Osteoblast (primary cell): ENCODE results near the gene SEZ6. TPM values are rescaled to one million over a fixed set of nuclear protein-coding genes. Genes with fewer than 3 reads are reported as not detected.
A peak's percentile ranks its signal among the peaks of the same experiment; 100 is the strongest.

ENCODE experiments used
- DNase-seq: peaks from one replicate; pipeline ENCODE4 v3.0.0; 2011; ENCODE audit warnings: low spot score, mixed read lengths; ENCODE audit not compliant: insufficient read length; ENCODE audit errors: missing footprints
- H2AFZ ChIP-seq: 2 replicates; pipeline ENCODE4 v1.6.0; 2011; ENCODE audit warnings: mild to moderate bottlenecking, low read length
- H3K27ac ChIP-seq: 2 replicates; pipeline ENCODE4 v1.5.1; 2011; ENCODE audit warnings: mild to moderate bottlenecking, low read depth, low read length, moderate library complexity
- H3K27me3 ChIP-seq: 2 replicates; pipeline ENCODE4 v1.6.0; 2012; ENCODE audit warnings: mild to moderate bottlenecking, control low read depth, inconsistent platforms, low read length, moderate library complexity; ENCODE audit not compliant: insufficient read depth
- H3K36me3 ChIP-seq: 2 replicates; pipeline ENCODE4 v1.5.1; 2011; ENCODE audit warnings: mild to moderate bottlenecking, low read length, control low read depth, moderate library complexity; ENCODE audit not compliant: insufficient read depth
- H3K4me1 ChIP-seq: 2 replicates; pipeline ENCODE4 v1.5.1; 2011; ENCODE audit warnings: mild to moderate bottlenecking, low read length, control low read depth, moderate library complexity; ENCODE audit not compliant: insufficient read depth
- H3K4me2 ChIP-seq: 2 replicates; pipeline ENCODE4 v1.6.0; 2011; ENCODE audit warnings: mild to moderate bottlenecking, low read length; ENCODE audit not compliant: insufficient read depth
- H3K4me3 ChIP-seq: fragments of 200-600 bp; sonication (generic); 3 replicates; pipeline ENCODE4 v1.5.1; 2012; ENCODE audit warnings: mild to moderate bottlenecking, low read length, inconsistent platforms; ENCODE audit not compliant: insufficient read depth
- H3K79me2 ChIP-seq: 2 replicates; pipeline ENCODE4 v1.6.0; 2012; ENCODE audit warnings: mild to moderate bottlenecking, low read length, control low read depth, inconsistent platforms; ENCODE audit not compliant: insufficient read depth
- H3K9me3 ChIP-seq: 2 replicates; pipeline ENCODE4 v1.5.1; 2011; ENCODE audit warnings: low read depth, low read length, control low read depth
- H4K20me1 ChIP-seq: 2 replicates; pipeline ENCODE4 v1.6.0; 2012; ENCODE audit warnings: mild to moderate bottlenecking, low read length, control low read depth; ENCODE audit not compliant: insufficient read depth
- total RNA-seq: library from RNA; depleted of rRNA; stranded (reverse); fragments of >200 nt; gene quantifications from 2 replicates; pipeline ENCODE4 v1.2.3, GENCODE V29; 2012
- TF ChIP-seq, protein P1 (sequence below): IDR thresholded peaks from 2 replicates; pipeline ENCODE4 v1.5.1; 2011; ENCODE audit warnings: mild to moderate bottlenecking, low read depth, low read length, moderate library complexity; ENCODE audit errors: extremely low read depth

The SEZ6 gene
- total RNA-seq, 1 donor, result not detected

DNA sequence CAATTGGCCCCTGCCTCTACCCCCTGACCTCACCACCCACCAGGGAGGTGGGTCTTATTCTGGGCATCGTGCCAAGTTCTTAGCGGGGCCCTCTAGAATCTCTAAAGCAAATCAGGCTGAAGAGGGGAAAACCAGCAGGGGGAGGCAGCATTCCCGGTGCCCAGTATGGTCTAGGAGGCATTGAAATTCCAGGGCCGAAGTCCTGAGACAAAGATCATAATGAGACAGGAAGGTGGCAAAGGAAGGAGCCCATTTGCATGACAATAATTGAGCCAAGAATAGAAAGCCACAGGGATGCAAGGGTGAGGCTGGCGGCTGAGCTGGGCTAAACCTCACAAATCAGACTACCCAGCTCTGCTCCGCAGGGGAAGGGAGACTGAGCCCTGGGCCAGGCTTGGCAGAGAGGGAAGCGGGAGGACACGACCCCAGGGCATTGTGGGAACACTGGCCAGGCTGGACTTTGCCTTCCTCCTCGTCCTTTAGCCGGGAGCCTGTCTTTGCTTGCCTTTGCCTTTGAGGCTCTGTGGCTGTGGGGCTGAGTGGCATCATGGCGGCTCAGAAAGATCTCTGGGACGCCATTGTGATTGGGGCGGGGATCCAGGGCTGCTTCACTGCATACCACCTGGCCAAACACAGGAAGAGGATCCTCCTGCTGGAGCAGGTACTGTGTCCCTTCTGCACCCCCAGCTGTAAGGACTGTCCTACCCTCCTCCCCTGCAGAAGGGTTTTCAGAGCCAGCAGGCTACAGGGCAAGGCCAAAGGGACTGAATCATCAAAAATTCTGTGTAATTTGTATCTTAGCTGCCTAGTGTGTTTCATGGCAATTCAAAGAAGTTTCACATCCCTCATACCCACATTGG lies 37.1 kb upstream of the SEZ6 start, which contains the start of gene PIPOX:
Gene PIPOX (plus strand): TSS at position 463 of the 860 bp plus-strand sequence. CDS start 85 bp downstream, at position 548.
- TF ChIP-seq, protein P1, sequence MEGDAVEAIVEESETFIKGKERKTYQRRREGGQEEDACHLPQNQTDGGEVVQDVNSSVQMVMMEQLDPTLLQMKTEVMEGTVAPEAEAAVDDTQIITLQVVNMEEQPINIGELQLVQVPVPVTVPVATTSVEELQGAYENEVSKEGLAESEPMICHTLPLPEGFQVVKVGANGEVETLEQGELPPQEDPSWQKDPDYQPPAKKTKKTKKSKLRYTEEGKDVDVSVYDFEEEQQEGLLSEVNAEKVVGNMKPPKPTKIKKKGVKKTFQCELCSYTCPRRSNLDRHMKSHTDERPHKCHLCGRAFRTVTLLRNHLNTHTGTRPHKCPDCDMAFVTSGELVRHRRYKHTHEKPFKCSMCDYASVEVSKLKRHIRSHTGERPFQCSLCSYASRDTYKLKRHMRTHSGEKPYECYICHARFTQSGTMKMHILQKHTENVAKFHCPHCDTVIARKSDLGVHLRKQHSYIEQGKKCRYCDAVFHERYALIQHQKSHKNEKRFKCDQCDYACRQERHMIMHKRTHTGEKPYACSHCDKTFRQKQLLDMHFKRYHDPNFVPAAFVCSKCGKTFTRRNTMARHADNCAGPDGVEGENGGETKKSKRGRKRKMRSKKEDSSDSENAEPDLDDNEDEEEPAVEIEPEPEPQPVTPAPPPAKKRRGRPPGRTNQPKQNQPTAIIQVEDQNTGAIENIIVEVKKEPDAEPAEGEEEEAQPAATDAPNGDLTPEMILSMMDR, result peak; percentile 23
- Histone ChIP-seq H3K4me1 (peaks cover 30% of the 10 kb centered on the region), H3K27ac (no peak within 1 kb of the TSS), H2AFZ (peak within 1 kb of the TSS; percentile 82), H3K9me3 (no peaks in the 10 kb centered on the region), H4K20me1 (no peaks in the 10 kb centered on the region), H3K4me2 (peak within 1 kb of the TSS; percentile 72), H3K36me3 (no peaks in the 10 kb centered on the region), H3K4me3 (peak within 1 kb of the TSS; percentile 50), H3K79me2 (no peaks in the 10 kb centered on the region), H3K27me3 (peaks cover 14% of the 10 kb centered on the region)
- no peak for DNase-seq

GRCh38 chr17:29042026-29042678 lies 36.3 kb upstream of the SEZ6 start:
- H2AFZ ChIP-seq, result peak overlapping the region; percentile 82
- no peak overlapping the region for H3K27ac ChIP-seq
- H3K36me3 ChIP-seq, result no peaks in the 10 kb centered on the region
- H3K9me3 ChIP-seq, result no peaks in the 10 kb centered on the region
- H4K20me1 ChIP-seq, result no peaks in the 10 kb centered on the region
- peaks cover 30% of the 10 kb centered on the region for H3K4me1 ChIP-seq
- no peak for DNase-seq
- H3K27me3 ChIP-seq, result peaks cover 22% of the 10 kb centered on the region
- peak overlapping the region; percentile 72 for H3K4me2 ChIP-seq
- peak overlapping the region; percentile 50 for H3K4me3 ChIP-seq
- H3K79me2 ChIP-seq, result no peaks in the 10 kb centered on the region
- TF ChIP-seq, protein P1, result no peak

GRCh38 chr17:29041571-29041970 lies 35.7 kb upstream of the SEZ6 start:
- H3K9me3 ChIP-seq, result no peaks in the 10 kb centered on the region
- no peak overlapping the region for H3K4me2 ChIP-seq
- H3K27ac ChIP-seq, result no peak overlapping the region
- H3K36me3 ChIP-seq, result no peaks in the 10 kb centered on the region
- no peaks in the 10 kb centered on the region for H4K20me1 ChIP-seq
- H3K27me3 ChIP-seq, result peaks cover 28% of the 10 kb centered on the region
- no peak for DNase-seq
- H3K4me3 ChIP-seq, result no peak overlapping the region
- TF ChIP-seq, protein P1, result no peak
- H2AFZ ChIP-seq, result no peak overlapping the region
- peaks cover 30% of the 10 kb centered on the region for H3K4me1 ChIP-seq
- no peaks in the 10 kb centered on the region for H3K79me2 ChIP-seq

- Histone ChIP-seq H4K20me1 (no peaks in the 10 kb centered on the region), H3K27ac (no peak overlapping the region), H3K79me2 (no peaks in the 10 kb centered on the region), H3K36me3 (no peaks in the 10 kb centered on the region), H2AFZ (no peak overlapping the region), H3K27me3 (peaks cover 32% of the 10 kb centered on the region), H3K4me2 (no peak overlapping the region), H3K9me3 (no peaks in the 10 kb centered on the region), H3K4me1 (peaks cover 30% of the 10 kb centered on the region), H3K4me3 (no peak overlapping the region)
- no peak for DNase-seq
- TF ChIP-seq, protein P1, result no peak
Observed at GRCh38 chr17:29041091-29041490, 35.3 kb upstream of the SEZ6 start.
